OCI-LY3 (cell line): Measurements from ENCODE around the gene GTF3C4.

ENCODE experiments used
- CTCF ChIP-seq: fragments of 200-600, 300-600 bp; sonication (generic); IDR thresholded peaks from 2 replicates; pipeline ENCODE4 v1.5.1; 2014; ENCODE audit warnings: antibody characterized with exemption, low read length, low read depth
- EZH2phosphoT487 ChIP-seq: fragments of 200-600 bp; shearing (Covaris generic); IDR thresholded peaks from 2 replicates; pipeline ENCODE4 v1.6.1; 2018; ENCODE audit warnings: antibody characterized with exemption, mixed run types, low read depth

GRCh38 chr9:132729235-132729890 is 59.1 kb downstream of the GTF3C4 start:
- no peak for TF ChIP-seq CTCF
- TF ChIP-seq EZH2phosphoT487 = no peak
